ENCODE measurements around the gene SEZ6L. TPM values are rescaled to one million over a fixed set of nuclear protein-coding genes. Genes with fewer than 3 reads are reported as not detected.

Gene SEZ6L
- total and polyA plus RNA-seq, 2 experiments from 2014 or later, result 0.43 to 0.44 TPM

GRCh38 chr22:26225207-26225606 is 55.9 kb downstream of the SEZ6L start:
- H4K20me1 ChIP-seq (ENCODE audit: insufficient read depth, poor library complexity, severe bottlenecking), result no peaks in the 10 kb centered on the region
- WGBS (ENCODE audit: low lambda C conversion rate, missing lambda C conversion rate), result 71% methylated on average over 5 of the region's 5 CpGs
- no peaks in the 10 kb centered on the region for H3K4me1 ChIP-seq (ENCODE audit: insufficient read depth)
- H3K4me2 ChIP-seq, result no peak overlapping the region
- no peak for TF ChIP-seq EZH2 (IDR thresholded peaks at IDR 0.05; ENCODE audit: borderline replicate concordance)
- no peak for TF ChIP-seq EZH2phosphoT487 (IDR thresholded peaks at IDR 0.05; ENCODE audit: low read depth, severe bottlenecking, unreplicated experiment)
- TF ChIP-seq CTCF (IDR thresholded peaks at IDR 0.05; ENCODE audit: poor library complexity), result no peak
- H3K36me3 ChIP-seq (replicated peaks; ENCODE audit: insufficient read depth, low read depth), result no peaks in the 10 kb centered on the region
- peaks cover 11% of the 10 kb centered on the region for H3K27me3 ChIP-seq
- no peaks in the 10 kb centered on the region for H3K79me2 ChIP-seq
- no peak overlapping the region for H2AFZ ChIP-seq
- no peak overlapping the region for H3K4me3 ChIP-seq
- H3K9me2 ChIP-seq (replicated peaks; ENCODE audit: insufficient read depth), result no peaks in the 10 kb centered on the region
- no peak for DNase-seq (ENCODE audit: low spot score)
- no peak overlapping the region for H3K27ac ChIP-seq
- no peaks in the 10 kb centered on the region for H3K9me3 ChIP-seq (ENCODE audit: low read depth)

- Histone ChIP-seq H3K4me1 (ENCODE audit: insufficient read depth) (no peaks in the 10 kb centered on the region), H4K20me1 (ENCODE audit: insufficient read depth, poor library complexity, severe bottlenecking) (no peaks in the 10 kb centered on the region), H3K36me3 (replicated peaks; ENCODE audit: insufficient read depth, low read depth) (no peaks in the 10 kb centered on the region), H3K27ac (no peak overlapping the region), H3K4me2 (no peak overlapping the region), H3K9me2 (replicated peaks; ENCODE audit: insufficient read depth) (no peaks in the 10 kb centered on the region), H2AFZ (no peak overlapping the region), H3K9me3 (ENCODE audit: low read depth) (no peaks in the 10 kb centered on the region), H3K79me2 (no peaks in the 10 kb centered on the region), H3K4me3 (no peak overlapping the region), H3K27me3 (peaks cover 11% of the 10 kb centered on the region)
- DNase-seq (ENCODE audit: low spot score), result no peak
- TF ChIP-seq EZH2phosphoT487 (IDR thresholded peaks at IDR 0.05; ENCODE audit: low read depth, severe bottlenecking, unreplicated experiment) (no peak), EZH2 (IDR thresholded peaks at IDR 0.05; ENCODE audit: borderline replicate concordance) (no peak), CTCF (IDR thresholded peaks at IDR 0.05; ENCODE audit: poor library complexity) (no peak)
- WGBS (ENCODE audit: low lambda C conversion rate, missing lambda C conversion rate), result 83% methylated on average over 7 of the region's 7 CpGs
These were observed 57.5 kb downstream of the SEZ6L start for GRCh38 chr22:26226538-26227297.

- Histone ChIP-seq H3K9me3 (ENCODE audit: low read depth) (no peaks in the 10 kb centered on the region), H3K27me3 (peaks cover 16% of the 10 kb centered on the region), H3K4me3 (no peak overlapping the region), H3K79me2 (no peaks in the 10 kb centered on the region), H3K36me3 (replicated peaks; ENCODE audit: insufficient read depth, low read depth) (no peaks in the 10 kb centered on the region), H3K27ac (no peak overlapping the region), H3K4me2 (no peak overlapping the region), H4K20me1 (ENCODE audit: insufficient read depth, poor library complexity, severe bottlenecking) (no peaks in the 10 kb centered on the region), H2AFZ (no peak overlapping the region), H3K9me2 (replicated peaks; ENCODE audit: insufficient read depth) (no peaks in the 10 kb centered on the region), H3K4me1 (ENCODE audit: insufficient read depth) (no peaks in the 10 kb centered on the region)
- TF ChIP-seq EZH2phosphoT487 (IDR thresholded peaks at IDR 0.05; ENCODE audit: low read depth, severe bottlenecking, unreplicated experiment) (no peak), CTCF (IDR thresholded peaks at IDR 0.05; ENCODE audit: poor library complexity) (no peak), EZH2 (IDR thresholded peaks at IDR 0.05; ENCODE audit: borderline replicate concordance) (no peak)
- WGBS (ENCODE audit: low lambda C conversion rate, missing lambda C conversion rate), result 95% methylated on average over 4 of the region's 4 CpGs
- no peak for DNase-seq (ENCODE audit: low spot score)
These were observed 60.6 kb downstream of the SEZ6L start for GRCh38 chr22:26229910-26230309.

All from hepatocyte (in vitro differentiated cells).